Ascending aorta (tissue), 2 donors: ENCODE measurements around the gene LTA4H. TPM values are rescaled to one million over a fixed set of nuclear protein-coding genes. Genes with fewer than 3 reads are reported as not detected.

Experiments used
- DNase-seq, 2 donors: peaks; one replicate each; pipeline ENCODE4 v3.0.0-alpha.2; 2019; ENCODE audit warnings: low spot score in 2 of 2
- H3K27ac ChIP-seq, 2 donors: fragments of 200-600 bp; sonication (generic); one replicate each; pipeline ENCODE4 v1.5.1; 2016 to 2017; ENCODE audit warnings: mild to moderate bottlenecking in 1 of 2
- H3K27me3 ChIP-seq: fragments of 200-600 bp; sonication (generic); one replicate; pipeline ENCODE4 v1.5.1; 2017
- H3K36me3 ChIP-seq, 2 donors: fragments of 200-600 bp; sonication (generic); one replicate each; pipeline ENCODE4 v1.5.1; 2016
- H3K4me1 ChIP-seq, 2 donors: fragments of 200-600 bp; sonication (generic); one replicate each; pipeline ENCODE4 v1.5.1; 2016 to 2017; ENCODE audit warnings: mild to moderate bottlenecking in 1 of 2
- H3K4me3 ChIP-seq, 2 donors: fragments of 200-600 bp; sonication (generic); one replicate each; pipeline ENCODE4 v1.5.1; 2016 to 2017; ENCODE audit warnings: mild to moderate bottlenecking in 1 of 2
- H3K9me3 ChIP-seq, 2 donors: fragments of 200-600 bp; sonication (generic); one replicate each; pipeline ENCODE4 v1.5.1; 2016
- CTCF ChIP-seq, 3 experiments: fragments of 200-600 bp in 2 of 3; fragments of 450-650 bp in 1 of 3; sonication (generic) in 2 of 3; IDR thresholded peaks; one replicate each; pipeline ENCODE4 v1.5.1; 2016 to 2019; ENCODE audit warnings: antibody characterized with exemption in 3 of 3, mild to moderate bottlenecking in 1 of 3, moderate library complexity in 1 of 3
- intact Hi-C: fragments of 100-400 bp; cut with DNase I; formaldehyde crosslinking; loops from one replicate; pipeline ENCODE4 v1.15.1; 2023
- total RNA-seq: library from RNA; depleted of rRNA; stranded (reverse); fragments of >200 nt; gene quantifications from one replicate; pipeline ENCODE4 v1.1.0, GENCODE V29; 2016

Gene LTA4H
- total RNA-seq, 1 donor from 2014 or later: 47.3 TPM

DNA sequence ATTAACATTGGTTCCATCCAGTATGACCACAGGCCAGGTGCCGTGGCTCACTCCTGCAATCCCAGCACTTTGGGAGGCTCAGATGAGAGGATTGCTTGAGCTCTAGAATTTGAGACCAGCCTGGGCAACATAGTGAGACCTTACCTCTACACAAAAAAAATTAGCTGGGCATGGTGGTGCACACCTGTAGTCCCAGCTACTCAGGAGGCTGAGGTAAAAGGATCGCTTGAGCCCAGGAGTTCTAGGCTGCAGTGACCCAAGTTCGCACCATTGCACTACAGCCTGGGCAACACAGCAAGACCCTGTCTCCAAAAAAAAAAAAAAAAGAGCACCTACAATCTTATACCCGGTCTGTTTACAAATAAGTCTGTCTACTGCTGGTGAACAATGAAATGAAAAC is 9.9 kb downstream of the LTA4H start:
- Histone ChIP-seq H3K4me3 (no peak overlapping the region), H3K27ac (no peak overlapping the region), H3K36me3 (peaks cover 37 to 62% of the 10 kb centered on the region in 2 donors), H3K9me3 (no peaks in the 10 kb centered on the region), H3K4me1 (no peaks in the 10 kb centered on the region), H3K27me3 (no peaks in the 10 kb centered on the region)
- intact Hi-C loops: no loop called here
- DNase-seq: no peak
- TF ChIP-seq CTCF (IDR thresholded peaks at IDR 0.05): no peak

- intact Hi-C loops: no loop called here
- DNase-seq: no peak
- no peaks in the 10 kb centered on the region for H3K9me3 ChIP-seq
- no peaks in the 10 kb centered on the region for H3K27me3 ChIP-seq
- no peak overlapping the region for H3K4me3 ChIP-seq
- H3K4me1 ChIP-seq: no peaks in the 10 kb centered on the region
- peaks cover 53 to 57% of the 10 kb centered on the region in 2 donors for H3K36me3 ChIP-seq
- H3K27ac ChIP-seq: no peak overlapping the region
- TF ChIP-seq CTCF (IDR thresholded peaks at IDR 0.05): no peak
Observed at GRCh38 chr12:96020314-96021003, 14.9 kb downstream of the LTA4H start.

DNA sequence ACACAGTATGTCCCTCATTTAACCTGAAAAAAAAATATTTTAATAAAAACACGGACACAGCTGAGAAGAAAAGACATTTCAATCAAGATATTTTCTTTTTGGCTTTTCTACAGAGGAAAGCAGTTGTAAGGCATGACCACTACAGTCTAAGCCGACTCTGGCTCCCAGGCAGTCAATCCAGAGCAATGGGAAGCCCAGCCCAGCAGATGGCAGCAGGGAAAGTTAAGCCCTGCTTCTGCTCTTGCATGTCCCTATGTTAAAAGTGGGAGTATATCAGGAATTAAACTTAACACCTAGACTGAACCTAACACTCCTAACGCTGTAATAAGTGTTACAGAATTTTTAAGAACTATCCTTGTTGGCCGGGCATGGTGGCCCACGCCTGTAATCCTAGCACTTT is 19.7 kb downstream of the LTA4H start:
- Histone ChIP-seq H3K9me3 (no peaks in the 10 kb centered on the region), H3K36me3 (peaks cover 54 to 60% of the 10 kb centered on the region in 2 donors), H3K4me3 (no peak overlapping the region), H3K27me3 (no peaks in the 10 kb centered on the region), H3K4me1 (peaks cover 0 to 3% of the 10 kb centered on the region in 2 donors), H3K27ac (peak overlapping the region in 1 of 2 donors; percentile 28)
- peak in 2 of 3 experiments; percentile 23 to 46 for TF ChIP-seq CTCF (IDR thresholded peaks at IDR 0.05)
- intact Hi-C loops: no loop called here
- DNase-seq: no peak

DNA sequence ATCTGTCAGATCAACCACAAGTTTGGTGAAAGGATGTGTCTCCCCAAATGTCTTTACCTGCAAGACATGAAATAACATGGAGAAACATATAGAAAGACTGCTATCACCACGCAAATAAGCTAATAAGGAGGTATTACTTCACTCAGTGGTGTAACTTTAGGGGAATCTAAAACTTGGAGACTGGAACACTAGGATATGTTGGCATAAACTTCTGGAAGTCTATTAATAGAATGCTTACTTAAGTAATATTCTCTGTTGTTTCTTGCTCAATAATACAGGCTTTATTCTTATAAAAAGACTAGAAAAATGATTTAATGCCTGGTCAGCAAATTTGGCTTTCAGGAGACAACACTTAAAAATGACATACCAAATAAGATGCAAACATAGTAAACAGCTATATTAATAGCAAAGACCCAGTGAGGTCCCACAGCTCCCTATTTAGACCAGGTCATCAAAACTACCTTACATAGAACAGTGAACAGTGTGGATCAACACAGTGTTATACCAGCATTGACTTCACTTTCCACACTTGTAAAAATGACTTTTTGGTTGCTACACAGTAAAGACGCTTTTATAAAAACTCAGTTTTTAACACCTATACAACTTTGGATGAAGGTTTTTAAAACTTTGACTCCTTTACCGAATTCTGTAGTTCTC is 20.3 kb downstream of the LTA4H start:
- no peak for DNase-seq
- Histone ChIP-seq H3K27ac (peak overlapping the region in 1 of 2 donors; percentile 28), H3K9me3 (no peaks in the 10 kb centered on the region), H3K36me3 (peaks cover 60 to 62% of the 10 kb centered on the region in 2 donors), H3K27me3 (no peaks in the 10 kb centered on the region), H3K4me1 (peaks cover 0 to 3% of the 10 kb centered on the region in 2 donors), H3K4me3 (no peak overlapping the region)
- TF ChIP-seq CTCF (IDR thresholded peaks at IDR 0.05): no peak
- intact Hi-C loops: no loop called here

DNA sequence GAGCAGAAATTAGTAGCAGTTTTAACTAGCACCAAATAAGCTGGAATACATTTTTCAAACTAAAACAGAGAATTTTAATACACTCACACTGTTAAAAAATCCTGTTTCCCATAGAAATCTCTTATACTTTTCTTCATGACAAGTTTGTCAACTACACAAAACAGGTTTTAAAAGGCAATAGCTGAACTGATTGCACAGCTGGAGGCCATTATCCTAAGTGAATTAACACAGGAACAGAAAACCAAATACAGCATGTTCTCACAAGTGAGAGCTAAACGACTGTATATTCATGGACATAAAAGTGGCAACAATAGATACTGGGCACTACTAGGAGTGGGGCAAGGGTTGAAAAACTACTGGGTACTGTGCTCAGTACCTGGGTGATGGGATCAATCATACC is 27.7 kb downstream of the LTA4H start:
- H3K27me3 ChIP-seq: no peaks in the 10 kb centered on the region
- peaks cover 61 to 92% of the 10 kb centered on the region in 2 donors for H3K36me3 ChIP-seq
- intact Hi-C loops: no loop called here
- no peaks in the 10 kb centered on the region for H3K9me3 ChIP-seq
- no peaks in the 10 kb centered on the region for H3K4me1 ChIP-seq
- no peak for TF ChIP-seq CTCF (IDR thresholded peaks at IDR 0.05)
- no peak overlapping the region for H3K4me3 ChIP-seq
- no peak for DNase-seq
- no peak overlapping the region for H3K27ac ChIP-seq
